Astrocyte of the cerebellum (primary cell): ENCODE measurements around the gene SMPD4.
"Not testable (repeated sequence)": the region's sequence is repeated elsewhere in the genome, so short reads cannot be mapped to it uniquely, and the experiment has no call there.

Source experiments
- DNase-seq: peaks from one replicate; pipeline ENCODE4 v3.0.0-alpha.2; 2011; ENCODE audit warnings: low read depth
- H3K4me3 ChIP-seq: 2 replicates; pipeline ENCODE4 v1.5.1; 2011; ENCODE audit warnings: mild to moderate bottlenecking, low read depth, low read length, moderate library complexity
- in situ Hi-C: cut with HindIII; loops from 2 replicates; pipeline ENCODE4 v1.10.0; 2017; ENCODE audit warnings: low sequenced_read_pairs
- TF ChIP-seq, protein P1 (sequence below): IDR thresholded peaks from 2 replicates; pipeline ENCODE4 v1.5.1; 2012; ENCODE audit warnings: low read length, low read depth, moderate library complexity, mild to moderate bottlenecking; ENCODE audit errors: missing control alignments

The SMPD4 gene

DNA sequence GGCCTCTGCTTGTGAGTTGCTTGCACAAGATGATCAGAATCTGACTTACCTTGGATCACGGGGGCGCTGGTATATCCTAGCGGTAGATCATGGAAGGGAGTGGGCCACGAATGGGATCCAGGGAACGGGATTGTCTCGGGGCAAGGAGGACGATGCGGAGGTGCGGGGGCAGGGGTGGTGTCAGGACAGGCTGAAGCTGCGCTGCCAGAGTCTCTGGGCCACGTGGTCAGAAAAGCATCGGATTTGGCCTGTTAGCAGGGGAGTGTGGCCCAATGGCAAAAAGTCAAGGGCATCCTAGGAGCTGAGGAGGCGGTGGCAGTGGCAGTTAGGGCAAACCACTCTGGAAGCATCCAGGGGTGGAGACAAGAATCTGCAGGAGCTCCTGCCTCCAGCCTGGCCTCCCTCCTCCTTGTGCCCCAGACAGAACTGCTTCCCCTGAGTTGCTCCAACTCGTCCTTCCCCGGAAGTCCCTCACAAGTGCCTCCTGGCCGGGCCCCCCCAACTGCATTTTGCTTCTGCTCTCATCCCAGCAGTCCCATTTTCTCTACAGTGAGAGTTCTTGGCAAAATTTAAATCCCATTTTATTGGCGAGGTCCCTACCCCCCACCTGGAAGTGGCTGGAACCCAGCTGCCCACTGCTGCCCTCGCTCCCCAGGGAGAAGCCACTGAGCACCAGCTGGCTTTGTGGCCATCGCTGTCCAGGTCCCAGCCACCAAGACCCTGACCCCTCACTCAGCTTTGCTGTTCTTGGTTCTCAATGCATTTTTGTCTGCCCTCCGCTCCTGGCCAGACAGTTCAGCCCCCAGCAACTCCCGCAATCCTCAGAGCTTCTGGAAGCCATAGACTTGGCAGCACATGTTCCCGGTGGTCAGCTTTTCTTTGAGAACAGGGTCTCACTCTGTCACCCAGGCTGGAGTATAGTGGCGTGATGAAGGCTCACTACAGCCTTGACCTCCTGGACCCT lies 30.9 kb downstream of the SMPD4 start:
- TF ChIP-seq, protein P1, sequence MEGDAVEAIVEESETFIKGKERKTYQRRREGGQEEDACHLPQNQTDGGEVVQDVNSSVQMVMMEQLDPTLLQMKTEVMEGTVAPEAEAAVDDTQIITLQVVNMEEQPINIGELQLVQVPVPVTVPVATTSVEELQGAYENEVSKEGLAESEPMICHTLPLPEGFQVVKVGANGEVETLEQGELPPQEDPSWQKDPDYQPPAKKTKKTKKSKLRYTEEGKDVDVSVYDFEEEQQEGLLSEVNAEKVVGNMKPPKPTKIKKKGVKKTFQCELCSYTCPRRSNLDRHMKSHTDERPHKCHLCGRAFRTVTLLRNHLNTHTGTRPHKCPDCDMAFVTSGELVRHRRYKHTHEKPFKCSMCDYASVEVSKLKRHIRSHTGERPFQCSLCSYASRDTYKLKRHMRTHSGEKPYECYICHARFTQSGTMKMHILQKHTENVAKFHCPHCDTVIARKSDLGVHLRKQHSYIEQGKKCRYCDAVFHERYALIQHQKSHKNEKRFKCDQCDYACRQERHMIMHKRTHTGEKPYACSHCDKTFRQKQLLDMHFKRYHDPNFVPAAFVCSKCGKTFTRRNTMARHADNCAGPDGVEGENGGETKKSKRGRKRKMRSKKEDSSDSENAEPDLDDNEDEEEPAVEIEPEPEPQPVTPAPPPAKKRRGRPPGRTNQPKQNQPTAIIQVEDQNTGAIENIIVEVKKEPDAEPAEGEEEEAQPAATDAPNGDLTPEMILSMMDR, result no peak
- in situ Hi-C loops, result no loop called here
- no peak for DNase-seq
- H3K4me3 ChIP-seq, result no peak overlapping the region

DNA sequence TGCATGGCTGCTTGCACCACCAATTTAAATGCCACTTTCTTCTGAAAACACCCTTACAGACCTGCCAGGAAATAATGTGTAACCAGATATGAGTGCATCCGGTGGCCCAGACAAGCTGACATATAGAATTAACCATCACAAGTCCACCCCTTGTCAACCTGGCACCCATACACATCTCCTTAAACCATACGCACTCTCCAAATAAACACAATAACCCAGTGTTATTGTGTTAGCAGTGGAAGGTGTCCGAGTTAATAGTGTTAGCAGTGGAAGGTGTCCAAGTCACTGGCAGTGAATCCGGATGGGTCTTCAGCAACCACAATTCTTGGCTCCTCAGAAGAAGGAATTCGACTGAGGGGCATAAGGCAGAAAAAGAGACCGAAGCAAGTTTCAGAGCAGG lies 32.9 kb downstream of the SMPD4 start:
- H3K4me3 ChIP-seq, DNase-seq, in situ Hi-C loops: not testable (repeated sequence)

DNA sequence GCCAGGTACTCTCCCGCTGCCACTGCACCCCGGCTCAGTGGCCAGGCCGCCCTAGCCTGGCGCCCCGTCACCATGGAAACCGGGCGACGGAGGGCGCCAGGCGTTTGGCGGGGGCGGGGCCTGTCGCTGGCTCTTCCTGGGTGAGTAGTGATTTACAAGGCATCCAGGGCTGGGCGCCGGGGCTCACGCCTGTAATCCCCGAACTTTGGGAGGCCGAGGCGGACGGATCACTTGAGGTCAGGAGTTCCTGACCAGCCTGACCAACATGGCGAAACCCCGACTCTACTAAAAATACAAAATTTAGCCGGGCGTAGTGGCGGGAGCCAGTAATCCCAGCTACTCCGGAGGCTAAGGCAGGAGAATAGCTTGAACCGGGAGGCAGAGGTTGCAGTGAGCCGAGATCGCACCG lies 36.4 kb downstream of the SMPD4 start, which contains the start of gene CCDC74B:
Gene CCDC74B, minus strand, starts transcription at position 107 of the 409 bp plus-strand sequence. CDS start 116 bp downstream, outside the sequence.
- H3K4me3 ChIP-seq, result peak within 1 kb of the TSS; percentile 33
- DNase-seq, in situ Hi-C loops: not testable (repeated sequence)

DNA sequence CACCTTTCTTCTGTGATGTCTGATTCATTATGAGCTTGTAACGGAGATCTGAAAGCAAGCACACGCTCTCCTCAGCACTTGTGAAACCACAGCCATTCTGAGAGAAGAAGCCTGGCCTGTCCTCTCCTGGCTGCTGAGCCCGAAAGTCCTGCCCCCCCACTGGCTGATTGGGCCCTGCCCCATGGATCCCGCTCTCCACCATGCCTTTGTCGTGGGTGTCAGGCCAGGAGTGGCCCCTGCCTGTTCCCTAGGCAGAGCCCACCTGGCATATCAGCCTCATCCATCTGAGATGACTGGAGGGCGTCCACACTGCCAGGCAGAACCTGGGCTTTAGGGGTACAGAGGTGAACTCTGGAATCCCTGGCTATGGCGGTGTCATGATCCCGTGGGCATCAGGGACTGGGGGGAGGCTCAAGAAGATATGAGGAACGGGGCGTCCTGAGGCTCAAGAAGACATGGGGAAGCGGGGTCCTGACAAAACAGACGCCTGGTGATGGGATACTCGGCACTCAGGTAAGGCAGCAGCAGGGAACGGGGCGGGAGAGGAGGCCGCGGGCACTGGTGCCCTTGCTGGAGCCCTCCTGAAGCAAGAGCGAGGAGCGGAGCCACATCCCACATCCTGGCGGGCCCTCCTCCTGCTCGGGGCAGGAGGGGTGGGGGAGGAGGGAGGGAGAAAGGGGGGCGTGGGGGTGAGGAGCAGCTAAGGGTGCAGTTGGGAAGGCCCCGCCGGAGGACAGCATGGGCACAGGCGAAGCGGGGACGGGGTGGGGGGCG lies 37.9 kb downstream of the SMPD4 start:
- in situ Hi-C loops, H3K4me3 ChIP-seq, DNase-seq: not testable (repeated sequence)

DNA sequence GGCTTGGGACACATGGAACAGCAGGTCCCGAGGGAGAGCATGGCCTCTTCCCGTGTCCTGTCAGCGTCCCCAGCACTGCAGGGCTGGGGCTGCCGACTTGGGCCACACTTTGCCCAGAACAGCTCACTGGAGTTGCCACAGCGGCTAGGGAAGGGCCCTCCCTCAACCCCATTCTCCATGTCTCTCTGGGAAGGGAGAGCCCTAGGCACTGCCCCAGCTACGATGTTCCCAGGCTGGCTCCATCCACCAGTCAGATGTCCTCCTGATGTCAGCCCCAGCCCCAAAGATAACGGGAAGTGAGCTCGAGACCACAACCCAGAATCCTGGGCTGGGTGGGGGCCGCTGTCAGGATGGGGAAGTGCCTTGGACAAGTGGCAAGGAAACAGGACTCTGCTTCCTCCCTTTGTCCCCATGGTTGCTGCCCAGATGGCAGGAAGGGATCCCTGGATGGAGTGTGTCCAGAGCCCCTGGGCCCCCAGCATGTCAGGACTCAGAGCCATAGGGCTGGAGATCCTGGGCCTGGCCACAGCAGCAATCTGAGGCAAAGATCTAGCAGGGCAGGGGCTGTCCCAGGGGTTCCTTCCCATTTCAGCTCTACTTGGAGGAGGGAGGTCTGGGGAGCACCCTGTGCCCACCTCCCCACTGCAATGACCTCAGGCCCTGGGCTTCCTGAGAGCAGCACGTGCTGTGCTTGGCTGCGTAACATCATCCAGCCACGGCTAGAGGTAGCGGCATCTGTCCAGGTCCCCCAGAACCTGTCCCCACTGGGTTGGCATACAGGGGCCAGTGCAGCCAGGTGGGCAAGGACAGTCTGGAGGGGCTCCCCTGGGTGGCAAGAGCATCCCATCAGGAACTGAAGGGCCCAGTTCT lies 38.8 kb downstream of the SMPD4 start:
- H3K4me3 ChIP-seq, DNase-seq, in situ Hi-C loops: not testable (repeated sequence)

DNA sequence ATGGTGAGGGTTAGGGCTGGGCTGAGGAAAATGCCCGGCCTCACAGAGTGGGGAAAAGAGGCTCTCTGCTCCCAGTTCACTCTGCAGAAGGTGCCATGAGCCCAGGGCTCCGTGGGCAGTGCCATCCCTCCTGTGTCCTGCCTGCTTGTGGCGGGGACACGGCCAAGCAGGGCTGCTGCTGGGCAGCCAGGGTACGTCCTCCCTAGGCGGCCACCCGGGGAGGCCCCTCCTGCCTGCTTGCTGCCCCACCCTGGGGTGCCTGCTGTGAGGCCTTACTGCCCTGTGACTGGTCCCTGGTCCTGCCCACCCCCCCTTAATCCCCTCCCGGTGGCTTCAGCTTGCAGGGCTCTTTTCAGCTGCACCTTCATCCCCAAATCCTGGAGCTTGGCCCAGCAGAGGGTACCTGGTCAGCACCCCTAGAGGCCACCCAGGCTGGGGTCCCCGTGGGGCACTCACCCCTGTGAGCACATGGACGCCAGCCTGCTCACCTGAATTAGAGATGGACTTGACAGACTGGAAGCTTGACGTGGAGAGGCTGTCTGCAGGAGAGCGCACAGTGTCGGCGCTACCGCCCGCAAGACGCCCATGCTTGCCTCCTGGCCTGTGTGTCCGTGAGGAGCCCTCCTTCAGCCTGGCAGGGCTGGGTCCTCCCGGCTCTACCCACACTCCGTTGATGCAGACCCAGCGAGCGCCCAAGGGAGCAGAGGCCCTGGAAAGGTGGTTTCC lies 39.6 kb downstream of the SMPD4 start:
- in situ Hi-C loops, DNase-seq, H3K4me3 ChIP-seq: not testable (repeated sequence)

DNA sequence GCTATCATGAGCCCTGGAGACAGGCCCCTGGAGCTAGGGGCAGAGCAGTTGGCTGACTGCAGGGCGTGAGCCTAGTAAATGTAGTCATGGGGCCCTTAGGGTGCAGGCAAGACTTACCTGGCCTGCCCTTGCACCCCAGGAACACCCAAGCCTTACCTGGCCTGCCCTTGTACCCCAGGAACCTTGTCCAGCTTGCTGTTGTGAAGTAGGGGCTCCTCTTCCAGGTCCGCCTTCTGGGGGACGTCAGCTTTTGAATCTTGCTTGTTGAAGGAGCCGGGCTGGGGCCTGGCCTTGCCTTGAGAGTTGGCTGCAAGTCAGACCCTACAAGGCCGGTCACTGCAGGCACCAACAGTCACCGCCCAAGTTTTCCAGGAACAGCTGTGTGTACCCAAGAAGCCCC lies 40.4 kb downstream of the SMPD4 start:
- DNase-seq, H3K4me3 ChIP-seq, in situ Hi-C loops: not testable (repeated sequence)

DNA sequence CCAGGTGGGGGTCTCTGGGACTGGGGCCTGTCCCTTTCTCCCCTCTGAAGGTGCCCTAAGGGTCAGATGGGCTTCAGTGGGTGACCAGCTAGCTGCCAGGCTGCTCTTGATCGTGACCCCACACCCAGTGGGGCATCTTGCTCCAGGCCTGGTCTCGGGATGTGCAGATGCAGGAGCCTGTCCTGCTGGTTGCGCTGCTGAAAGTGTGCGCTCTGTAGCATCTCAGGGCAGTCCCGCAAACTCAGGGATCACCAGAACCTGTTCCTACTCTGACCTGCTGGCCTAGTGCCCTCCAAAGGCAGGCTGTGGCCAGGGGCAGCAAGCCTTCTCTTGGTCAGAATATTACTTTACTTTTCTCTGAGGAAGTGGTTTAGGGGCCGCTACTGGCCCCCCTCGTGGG lies 40.9 kb downstream of the SMPD4 start:
- in situ Hi-C loops, result not testable (repeated sequence)

DNA sequence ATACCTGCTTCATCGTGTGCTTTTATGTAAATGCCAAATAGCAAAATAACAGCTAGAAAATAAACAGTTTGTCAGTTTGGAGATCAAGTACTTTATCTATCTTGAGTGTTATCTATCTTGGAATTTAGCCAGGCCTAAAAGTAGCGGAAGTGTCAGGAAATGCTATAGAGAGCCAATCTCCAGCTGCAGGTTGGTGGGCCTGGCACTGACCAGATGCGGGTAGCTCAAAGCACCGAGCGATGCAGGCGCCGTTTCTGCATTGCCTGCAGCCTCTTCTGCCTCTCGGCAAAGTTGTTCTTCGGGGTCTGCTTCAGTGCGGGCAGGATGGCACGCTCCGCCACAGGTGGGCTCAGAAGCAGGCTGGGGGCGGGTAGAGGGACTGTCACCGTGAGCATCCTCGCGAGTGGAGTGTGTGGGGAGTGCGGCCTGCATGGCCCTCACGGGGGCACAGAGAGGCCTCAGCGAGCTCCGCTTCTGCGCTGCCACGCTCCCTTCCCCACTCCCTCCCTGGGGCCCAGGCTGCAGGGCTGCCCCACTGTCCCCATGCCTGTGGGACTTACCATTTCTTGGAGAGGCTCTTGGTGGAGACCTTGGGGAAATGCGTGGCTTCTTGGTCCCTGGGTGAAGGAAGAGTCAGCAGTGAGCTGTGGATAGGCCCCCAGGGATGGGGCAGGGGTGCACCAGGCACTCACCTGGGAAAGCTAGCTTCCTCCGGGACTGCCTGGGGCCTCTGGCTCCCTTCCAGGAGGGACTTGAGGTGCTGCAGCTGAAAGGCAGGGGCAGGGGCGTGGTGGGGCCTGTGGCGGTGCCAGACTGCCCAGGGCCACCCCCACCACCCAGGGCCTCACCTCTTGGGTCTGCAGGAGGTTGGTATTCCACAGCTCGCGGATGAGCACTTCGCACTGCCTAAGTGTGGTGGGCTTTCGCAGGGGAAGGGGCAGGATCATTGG lies 41.8 kb downstream of the SMPD4 start:
- DNase-seq, in situ Hi-C loops, H3K4me3 ChIP-seq: not testable (repeated sequence)

More for the DNA sequence above, 40.9 kb downstream of the SMPD4 start:
- not testable (repeated sequence) for H3K4me3 ChIP-seq, DNase-seq

DNA sequence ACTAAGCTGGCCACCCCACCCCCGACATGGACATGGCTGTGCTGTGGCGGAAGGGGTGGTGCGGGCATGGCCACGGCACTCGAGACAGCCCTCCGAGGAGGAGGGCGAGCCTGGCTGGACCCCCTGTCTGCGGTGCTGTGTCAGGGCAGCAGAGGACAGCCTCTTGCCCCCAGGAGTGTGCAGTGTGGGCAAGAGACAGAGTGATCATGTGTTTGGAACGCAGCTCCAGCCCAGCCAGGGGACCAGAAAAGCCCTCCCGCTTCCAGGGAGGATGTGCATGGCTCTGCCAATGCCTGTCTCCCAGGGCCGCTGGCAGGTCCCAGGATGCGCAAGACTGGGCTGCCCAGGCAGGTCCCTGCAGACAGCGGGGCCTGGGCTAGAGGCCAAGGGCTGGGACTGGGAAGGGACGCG lies 42.6 kb downstream of the SMPD4 start:
- in situ Hi-C loops, DNase-seq, H3K4me3 ChIP-seq: not testable (repeated sequence)

DNA sequence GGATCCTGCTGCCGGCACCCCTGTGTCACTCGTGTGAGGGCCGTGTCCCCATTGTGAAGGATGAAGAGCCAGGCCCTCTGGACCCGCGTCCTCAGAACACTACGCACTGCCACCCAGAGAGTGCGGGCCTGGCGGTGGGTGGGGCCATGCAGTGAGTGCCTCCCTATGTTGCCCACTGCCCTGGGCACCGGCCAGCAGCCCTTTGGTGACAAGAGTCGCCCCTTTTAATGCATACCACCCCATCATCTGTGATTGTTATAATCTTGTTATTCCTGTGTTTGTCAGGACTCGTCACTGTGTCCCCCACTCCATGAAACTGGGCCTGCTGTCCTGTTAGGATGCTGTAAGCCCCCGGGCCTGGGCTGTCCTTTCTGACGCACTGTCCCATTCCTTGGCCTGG lies 43.1 kb downstream of the SMPD4 start:
- H3K4me3 ChIP-seq, in situ Hi-C loops, DNase-seq: not testable (repeated sequence)

DNA sequence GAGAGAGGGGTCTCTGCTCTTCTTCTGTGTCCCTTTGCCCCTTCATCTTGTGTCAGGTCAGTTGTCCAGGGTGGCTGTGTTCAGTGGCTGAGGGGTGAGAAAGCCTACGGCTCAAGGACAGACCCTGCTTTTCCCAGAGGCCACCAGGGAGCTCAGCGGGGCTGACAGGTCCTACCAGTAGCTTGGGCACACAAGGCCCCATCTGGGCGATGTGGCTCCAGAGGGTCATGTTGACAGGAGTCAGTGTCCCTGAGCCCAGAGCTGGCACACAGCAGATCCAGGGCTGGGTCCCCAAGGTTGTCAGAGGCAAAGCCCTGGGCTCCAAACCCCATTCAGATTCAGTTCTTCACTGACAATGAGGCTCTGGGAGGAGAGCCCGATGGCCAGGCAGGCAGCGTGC lies 44.3 kb downstream of the SMPD4 start:
- in situ Hi-C loops, H3K4me3 ChIP-seq, DNase-seq: not testable (repeated sequence)

DNA sequence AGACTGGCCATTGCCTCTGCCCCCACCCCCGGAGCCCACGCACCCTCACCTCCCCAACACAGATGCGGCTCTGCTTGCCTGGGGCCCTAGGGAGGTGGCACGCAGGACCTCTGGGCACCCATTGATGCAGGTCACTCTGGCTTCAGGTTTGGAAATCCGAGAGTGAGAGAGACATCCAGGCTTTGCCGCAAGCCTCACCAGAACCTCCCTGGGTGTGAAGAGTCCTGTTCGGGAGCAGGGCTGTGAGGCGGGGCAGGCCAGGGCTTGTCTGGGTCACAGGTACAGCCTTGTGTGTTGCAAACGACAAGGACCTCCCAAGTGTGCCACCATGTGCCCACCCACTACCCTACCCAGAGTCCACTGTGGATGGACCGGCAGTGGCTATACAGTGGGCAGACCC lies 44.9 kb downstream of the SMPD4 start:
- H3K4me3 ChIP-seq, in situ Hi-C loops, DNase-seq: not testable (repeated sequence)
